SK-N-SH (cell line): ENCODE measurements around the gene KRTAP2-3. TPM values are rescaled to one million over a fixed set of nuclear protein-coding genes. Genes with fewer than 3 reads are reported as not detected.

Source experiments
- CTCF ChIA-PET: fragments of 300-600, 350-600 bp; formaldehyde crosslinking; extraction: SDS; loops from one replicate; lab custom pipeline; 2021; lab: Yijun Ruan, JAX
- POLR2A ChIA-PET: fragments of 350-600 bp; sonication (Branson Sonifier 250); formaldehyde crosslinking; extraction: SDS; loops from one replicate; lab custom pipeline; 2020; ENCODE audit warnings: antibody characterized with exemption, inconsistent platforms; lab: Yijun Ruan, JAX
- DNase-seq: peaks from one replicate; pipeline ENCODE4 v3.0.0; 2012
- H2AFZ ChIP-seq: fragments of 200-600 bp; sonication (generic); 2 replicates; pipeline ENCODE4 v1.8.1; 2016; ENCODE audit warnings: antibody characterized with exemption, mild to moderate bottlenecking, low read depth
- H3F3A ChIP-seq: fragments of 200-600 bp; sonication (generic); replicated peaks from 2 replicates; pipeline ENCODE3; 2016; ENCODE audit warnings: antibody characterized with exemption, mild to moderate bottlenecking; ENCODE audit not compliant: insufficient read depth
- H3K27ac ChIP-seq, 2 experiments: fragments of 200-500 bp in 1 of 2; fragments of 200-600 bp in 1 of 2; sonication (Bioruptor generic) in 1 of 2; sonication (generic), shearing (Covaris generic) in 1 of 2; 2 replicates each; pipeline versions ENCODE4 v1.5.1 to v1.6.1; 2014 to 2016; ENCODE audit warnings: low read depth in 2 of 2, inconsistent platforms in 1 of 2, low read length in 1 of 2, mild to moderate bottlenecking in 1 of 2, mixed read lengths in 1 of 2
- H3K27me3 ChIP-seq: fragments of 200-600 bp; sonication (generic), shearing (Covaris generic); 2 replicates; pipeline ENCODE4 v1.6.1; 2016; ENCODE audit warnings: mixed run types; ENCODE audit not compliant: insufficient read depth
- H3K36me3 ChIP-seq, 2 experiments: fragments of 200-500 bp in 1 of 2; fragments of 200-600 bp in 1 of 2; sonication (Bioruptor generic) in 1 of 2; sonication (generic) in 1 of 2; replicated peaks in 1 of 2; 2 replicates each; pipeline versions ENCODE3 to v1.5.1; 2014 to 2016; ENCODE audit warnings: low read length in 1 of 2, mild to moderate bottlenecking in 1 of 2; ENCODE audit not compliant: insufficient read depth in 2 of 2, control insufficient read depth in 1 of 2
- H3K4me1 ChIP-seq, 2 experiments: fragments of 200-500 bp in 1 of 2; fragments of 200-600 bp in 1 of 2; sonication (Bioruptor generic) in 1 of 2; sonication (generic), shearing (Covaris generic) in 1 of 2; 2 replicates each; pipeline versions ENCODE4 v1.5.1 to v1.6.1; 2014 to 2016; ENCODE audit warnings: low read depth in 1 of 2, low read length in 1 of 2, mixed run types in 1 of 2; ENCODE audit not compliant: insufficient read depth in 2 of 2, control insufficient read depth in 1 of 2
- H3K4me2 ChIP-seq: fragments of 200-600 bp; sonication (generic), shearing (Covaris generic); 2 replicates; pipeline ENCODE4 v1.6.1; 2017; ENCODE audit warnings: mixed run types
- H3K4me3 ChIP-seq, 2 experiments: fragments of 200-500 bp in 1 of 2; fragments of 200-600 bp in 1 of 2; sonication (Bioruptor generic) in 1 of 2; sonication (generic), shearing (Covaris generic) in 1 of 2; 2 replicates each; pipeline versions ENCODE4 v1.5.1 to v1.8.1; 2014 to 2016; ENCODE audit warnings: low read depth in 2 of 2, inconsistent platforms in 1 of 2, low read length in 1 of 2, mild to moderate bottlenecking in 1 of 2, mixed read lengths in 1 of 2, moderate library complexity in 1 of 2
- H3K79me2 ChIP-seq: fragments of 200-600 bp; sonication (generic); 2 replicates; pipeline ENCODE4 v1.8.1; 2017; ENCODE audit warnings: mild to moderate bottlenecking; ENCODE audit not compliant: insufficient read depth
- H3K9ac ChIP-seq: fragments of 200-600 bp; sonication (generic); 2 replicates; pipeline ENCODE4 v1.6.1; 2017; ENCODE audit warnings: mixed run types
- H3K9me2 ChIP-seq: fragments of 200-600 bp; sonication (generic); 2 replicates; pipeline ENCODE4 v1.6.1; 2017; ENCODE audit warnings: mixed run types
- H3K9me3 ChIP-seq: fragments of 200-600 bp; sonication (generic); 2 replicates; pipeline ENCODE4 v1.6.1; 2017; ENCODE audit warnings: mixed run types, mild to moderate bottlenecking, moderate library complexity
- H4K20me1 ChIP-seq: fragments of 200-600 bp; sonication (generic); 2 replicates; pipeline ENCODE4 v1.6.1; 2017; ENCODE audit warnings: mild to moderate bottlenecking, mixed run types; ENCODE audit not compliant: insufficient read depth
- FOSL2 ChIP-seq: IDR thresholded peaks from 2 replicates; pipeline ENCODE4 v1.4.0; 2012; ENCODE audit warnings: low read depth, mild to moderate bottlenecking, moderate library complexity, borderline replicate concordance
- FOXJ3 ChIP-seq: sonication (generic); formaldehyde crosslinking; IDR thresholded peaks from 2 replicates; pipeline ENCODE4 v1.5.1; 2020; ENCODE audit warnings: mild to moderate bottlenecking, missing genetic modification reagents
- FOXM1 ChIP-seq: IDR thresholded peaks from 2 replicates; pipeline ENCODE4 v1.4.0; 2012; ENCODE audit warnings: low read depth, mild to moderate bottlenecking
- GABPA ChIP-seq: IDR thresholded peaks from 2 replicates; pipeline ENCODE4 v1.4.0; 2012; ENCODE audit warnings: low read depth, mild to moderate bottlenecking
- TAF1 ChIP-seq: IDR thresholded peaks from 2 replicates; pipeline ENCODE4 v1.6.1; 2012; ENCODE audit warnings: low read depth, mild to moderate bottlenecking, low read length, moderate library complexity, borderline replicate concordance
- TCF12 ChIP-seq: IDR thresholded peaks from 2 replicates; pipeline ENCODE4 v1.4.0; 2012
- USF2 ChIP-seq: fragments of 150-350 bp; IDR thresholded peaks from 2 replicates; pipeline ENCODE4 v1.6.1; 2017; ENCODE audit warnings: antibody characterized with exemption, low read length, low read depth, borderline replicate concordance
- WGBS: methylation state at CpG from one replicate; pipeline ENCODE4 v1.1.6; 2017; ENCODE audit warnings: low lambda C conversion rate; 5-methylcytosine and 5-hydroxymethylcytosine counted together
- polyA plus RNA-seq, 3 experiments: library from polyadenylated mRNA; depleted of rRNA; stranded (reverse); fragments of >200 nt; gene quantifications; 2 replicates each; pipeline ENCODE4 v1.2.3, GENCODE V29; 2012

Gene KRTAP2-3
- polyA plus RNA-seq, 1 of the 3 experiments (the other 2 are of a cell fraction) = 0.39 TPM

DNA sequence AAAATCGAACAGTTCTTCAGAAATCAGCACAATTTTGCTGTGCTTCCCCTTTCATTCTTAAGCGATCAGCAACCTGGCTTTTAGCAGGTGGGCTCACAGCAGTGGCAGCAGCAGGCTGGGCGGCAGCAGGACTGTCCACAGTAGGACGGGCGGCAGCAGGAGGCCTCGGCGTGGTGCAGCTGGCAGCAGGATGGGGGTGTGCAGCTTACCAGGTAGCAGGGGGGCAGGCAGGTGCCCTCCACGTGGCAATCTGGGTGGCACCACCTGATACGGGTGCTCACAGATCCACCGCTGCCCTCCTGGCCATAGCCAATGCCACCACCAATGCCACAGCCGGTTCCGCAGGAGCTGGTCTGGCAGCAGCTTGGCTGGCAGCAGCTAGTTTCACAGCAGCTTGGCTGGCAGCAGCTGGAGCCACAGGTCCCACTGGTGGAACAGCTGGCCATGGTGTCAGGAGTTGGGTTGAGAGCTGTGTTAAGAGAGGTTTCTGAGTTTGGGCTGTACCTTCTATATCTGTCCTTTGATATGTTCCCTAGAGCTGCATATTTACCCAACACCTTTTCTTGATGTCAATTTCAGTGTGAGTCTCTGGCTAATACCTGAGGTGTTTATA lies 30.2 kb downstream of the KRTAP2-3 start, which contains the start of gene KRTAP1-4 (continued):
- TF ChIP-seq GABPA = no peak

DNA sequence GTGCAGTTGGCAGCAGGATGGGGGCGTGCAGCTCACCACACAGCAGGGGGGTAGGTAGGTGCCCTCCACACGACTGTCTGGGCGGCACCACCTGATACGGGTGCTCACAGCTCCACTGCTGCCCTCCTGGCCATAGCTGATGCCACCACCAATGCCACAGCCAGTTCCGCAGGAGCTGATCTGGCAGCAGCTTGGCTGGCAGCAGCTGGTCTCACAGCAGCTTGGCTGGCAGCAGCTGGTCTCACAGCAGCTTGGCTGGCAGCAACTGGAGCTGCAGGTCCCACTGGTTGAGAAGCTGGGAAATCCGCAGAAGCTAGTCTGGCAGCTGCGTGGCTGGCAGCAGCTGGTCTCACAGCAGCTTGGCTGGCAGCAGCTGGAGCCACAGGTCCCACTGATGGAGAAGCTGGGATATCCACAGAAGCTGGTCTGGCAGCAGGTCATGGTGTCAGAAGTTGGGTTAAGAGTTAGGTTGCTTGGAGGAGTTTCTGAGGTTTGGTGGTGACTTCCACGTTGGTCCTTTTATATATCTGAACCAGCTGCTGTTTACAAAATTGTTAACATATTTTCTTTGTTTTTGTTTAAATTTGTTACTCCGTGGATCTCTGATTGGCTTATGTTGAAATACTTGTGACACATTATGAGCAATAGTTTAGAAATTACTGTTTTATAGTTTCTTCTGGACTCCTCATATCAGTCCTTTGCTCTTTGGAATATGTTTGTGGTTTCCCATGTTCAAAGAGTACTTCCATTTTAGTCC lies 33.0 kb downstream of the KRTAP2-3 start, which contains the start of gene KRTAP1-5:
TSS of gene KRTAP1-5 (minus strand) at position 494 of the 757 bp plus-strand sequence. CDS start at position 441, 53 bp downstream.
- no peak for DNase-seq
- Histone ChIP-seq H2AFZ (no peak within 1 kb of the TSS), H3K36me3 (no peaks in the 10 kb centered on the region), H3K4me3 (no peak within 1 kb of the TSS)
- TF ChIP-seq USF2 = no peak
- TF ChIP-seq, all 33 proteins: peak for 0
- WGBS = 1% methylated on average over 2 of the region's 9 CpGs
- Histone ChIP-seq H3K27me3 (peaks cover 42% of the 10 kb centered on the region), H3K9me3 (no peaks in the 10 kb centered on the region), H3K4me1 (no peaks in the 10 kb centered on the region), H4K20me1 (no peaks in the 10 kb centered on the region), H3F3A (no peaks in the 10 kb centered on the region), H3K9me2 (no peaks in the 10 kb centered on the region), H3K4me2 (no peak within 1 kb of the TSS), H3K9ac (no peak within 1 kb of the TSS), H3K27ac (no peak within 1 kb of the TSS), H3K79me2 (no peaks in the 10 kb centered on the region)
- ChIA-PET CTCF (no interaction called here), POLR2A (no interaction called here)

DNA sequence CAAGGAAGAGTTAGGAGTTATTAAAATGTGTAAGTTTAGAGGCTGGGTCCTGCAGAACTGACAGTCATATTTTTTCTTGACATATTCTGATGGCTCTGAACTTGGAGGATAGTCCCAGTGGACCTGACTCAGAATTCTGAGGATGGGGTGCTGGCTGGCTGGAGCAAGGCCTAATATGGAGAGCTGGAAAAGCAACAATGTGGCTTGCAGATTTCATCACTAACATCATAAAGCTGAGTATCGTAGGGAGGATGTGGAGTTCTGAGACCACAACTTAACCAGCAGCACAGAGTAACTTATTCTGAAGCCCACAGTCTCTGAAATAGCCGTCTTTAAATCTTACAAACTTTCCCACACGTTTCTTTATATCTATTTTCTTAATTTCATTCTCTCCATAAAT lies 35.2 kb downstream of the KRTAP2-3 start:
- Histone ChIP-seq H3K9me3 (no peaks in the 10 kb centered on the region), H2AFZ (no peak overlapping the region), H3K4me1 (no peaks in the 10 kb centered on the region), H3K9ac (no peak overlapping the region), H3K79me2 (no peaks in the 10 kb centered on the region), H3K36me3 (no peaks in the 10 kb centered on the region), H3K4me2 (no peak overlapping the region), H3K27ac (no peak overlapping the region), H3F3A (no peaks in the 10 kb centered on the region), H4K20me1 (no peaks in the 10 kb centered on the region), H3K27me3 (peaks cover 39% of the 10 kb centered on the region; the same call in 1 of the 2 replicates), H3K4me3 (no peak overlapping the region), H3K9me2 (no peaks in the 10 kb centered on the region)
- CTCF ChIA-PET = no interaction called here
- POLR2A ChIA-PET = no interaction called here
- TF ChIP-seq FOSL2 (no peak), TCF12 (no peak), TAF1 (no peak)
- DNase-seq = no peak
- WGBS = 7% methylated on average over 3 of the region's 3 CpGs

- H3F3A ChIP-seq = no peaks in the 10 kb centered on the region
- H3K9me3 ChIP-seq = no peaks in the 10 kb centered on the region
- no peak for DNase-seq
- peaks cover 30% of the 10 kb centered on the region; the same call in 1 of the 2 replicates for H3K27me3 ChIP-seq
- H3K36me3 ChIP-seq = no peaks in the 10 kb centered on the region
- ChIA-PET CTCF (no interaction called here), POLR2A (no interaction called here)
- H3K27ac ChIP-seq = no peak overlapping the region
- no peaks in the 10 kb centered on the region for H3K4me1 ChIP-seq
- H3K4me2 ChIP-seq = no peak overlapping the region
- H3K4me3 ChIP-seq = no peak overlapping the region
- H3K9ac ChIP-seq = no peak overlapping the region
- H3K9me2 ChIP-seq = no peaks in the 10 kb centered on the region
- no peak overlapping the region for H2AFZ ChIP-seq
- H4K20me1 ChIP-seq = no peaks in the 10 kb centered on the region
- no peak for TF ChIP-seq FOXJ3 (CRISPR knock-in tag)
- no peak for TF ChIP-seq FOXM1
- TF ChIP-seq, all 33 proteins: peak for 0
- no peaks in the 10 kb centered on the region for H3K79me2 ChIP-seq
These were observed 39.6 kb downstream of the KRTAP2-3 start for GRCh38 chr17:41020336-41020735.
